Superior temporal gyrus (tissue), 1 donor: Measurements from ENCODE around the gene CMTM1.
"Not testable (repeated sequence)": the region's sequence is repeated elsewhere in the genome, so short reads cannot be mapped to it uniquely, and the experiment has no call there.

Source experiments
- DNase-seq: peaks from one replicate; pipeline ENCODE4 v3.0.0-alpha.2; 2016; ENCODE audit errors: extremely low spot score

CMTM1 gene

DNA sequence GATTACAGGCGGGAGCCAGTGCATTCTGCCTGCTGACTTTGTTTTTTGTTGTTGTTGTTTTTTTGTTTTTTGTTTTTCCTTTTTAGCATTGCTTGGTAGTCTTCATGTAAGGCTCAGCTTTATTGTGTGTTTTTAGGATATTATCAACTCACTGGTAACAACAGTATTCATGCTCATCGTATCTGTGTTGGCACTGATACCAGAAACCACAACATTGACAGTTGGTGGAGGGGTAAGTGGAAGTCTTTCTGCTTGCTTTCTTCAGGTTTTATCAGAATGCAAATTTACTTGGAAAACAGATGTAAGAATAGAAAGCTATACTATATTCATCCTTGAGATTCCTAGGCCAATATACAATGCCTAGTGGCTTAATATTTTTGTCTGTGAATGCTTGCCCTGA lies 3.3 kb upstream of the CMTM1 start:
- DNase-seq = no peak

GRCh38 chr16:66563574-66564334 lies 2.5 kb upstream of the CMTM1 start:
- DNase-seq = no peak

DNA sequence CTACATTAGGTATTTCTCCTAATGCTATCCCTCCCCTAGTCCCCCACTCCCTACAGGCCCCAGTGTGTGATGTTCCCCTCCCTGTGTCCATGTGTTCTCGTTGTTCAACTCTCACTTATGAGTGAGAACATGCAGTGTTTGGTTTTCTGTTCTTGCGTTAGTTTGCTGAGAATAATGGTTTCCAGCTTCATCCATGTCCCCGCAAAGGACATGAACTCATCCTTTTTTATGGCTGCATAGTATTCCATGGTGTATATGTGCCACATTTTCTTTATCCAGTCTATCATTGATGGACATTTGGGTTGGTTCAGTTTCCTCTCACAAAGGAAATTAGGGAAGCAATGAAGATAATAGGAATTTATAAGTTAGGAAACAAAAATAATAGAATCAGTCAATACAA lies 1.0 kb downstream of the CMTM1 start:
- DNase-seq = not testable (repeated sequence)

- DNase-seq = no peak
These were observed 2.1 kb downstream of the CMTM1 start for GRCh38 chr16:66568355-66568754.

GRCh38 chr16:66569131-66569530 lies 2.9 kb downstream of the CMTM1 start:
- DNase-seq = no peak

DNA sequence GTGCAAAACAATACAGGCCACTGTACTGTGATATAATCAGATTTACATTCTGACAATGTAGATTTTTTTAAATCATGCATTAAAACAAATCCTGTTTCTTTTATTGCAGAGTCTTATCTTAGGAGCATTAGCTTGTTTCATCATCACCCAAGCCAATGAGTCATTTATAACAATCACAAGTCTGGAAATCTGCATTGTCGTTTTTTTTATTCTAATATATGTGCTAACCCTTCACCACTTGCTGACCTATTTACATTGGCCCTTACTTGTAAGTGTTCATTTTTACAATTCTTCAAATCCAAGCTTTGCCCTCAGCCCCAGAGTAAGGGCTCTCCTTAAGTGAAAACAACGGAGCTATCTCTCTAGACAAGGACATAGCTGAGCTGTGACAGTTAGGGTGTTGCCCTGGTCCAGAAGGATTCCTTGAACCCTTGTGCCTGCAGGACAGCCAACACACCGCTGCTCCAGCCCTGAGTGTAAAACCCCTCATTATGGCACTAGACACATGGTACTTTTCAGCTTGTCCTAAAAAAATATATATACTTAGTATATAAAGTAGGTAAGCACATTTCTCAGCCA lies 3.7 kb downstream of the CMTM1 start:
- DNase-seq = no peak

DNA sequence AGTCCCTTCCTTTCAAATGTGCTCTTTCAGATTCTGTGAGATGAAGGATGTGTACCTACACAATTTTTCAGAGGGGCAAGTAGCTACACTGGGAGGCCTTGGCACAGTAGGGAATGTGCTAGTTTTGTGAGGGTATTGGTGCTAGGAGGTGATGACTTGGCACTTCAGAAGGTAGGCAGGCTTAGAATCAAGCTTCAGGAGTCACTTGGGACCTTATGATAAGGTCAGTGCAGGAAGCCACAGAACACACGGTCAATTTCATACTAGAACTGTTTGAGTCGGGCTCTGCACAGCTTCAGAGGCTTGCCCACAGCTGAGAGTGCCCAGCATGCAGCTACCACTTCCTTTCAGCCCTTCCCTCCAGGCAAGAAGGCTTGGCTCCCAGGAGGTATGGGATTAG lies 6.1 kb downstream of the CMTM1 start:
- DNase-seq = no peak

GRCh38 chr16:66574081-66574480 lies 7.8 kb downstream of the CMTM1 start:
- no peak for DNase-seq

DNA sequence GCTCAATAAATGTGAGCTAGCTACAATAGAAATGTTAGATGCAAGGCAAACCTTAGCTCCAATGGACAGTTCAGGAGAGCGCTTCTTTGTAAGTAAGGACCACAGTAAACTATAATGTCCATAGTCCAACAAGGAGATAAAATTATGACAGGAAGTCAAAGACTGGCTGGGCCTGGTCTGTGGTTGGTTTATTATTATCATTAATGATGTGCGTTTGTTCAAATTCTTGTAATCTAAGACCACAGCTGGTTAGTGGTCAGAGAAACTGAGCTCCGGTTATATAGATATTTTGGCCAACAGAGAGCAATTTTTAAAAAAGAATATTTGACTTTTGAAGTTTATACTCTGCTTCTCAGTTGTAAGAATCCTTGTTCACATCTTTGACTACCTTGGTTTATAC lies 8.3 kb downstream of the CMTM1 start:
- DNase-seq = no peak

GRCh38 chr16:66575060-66575459 lies 8.8 kb downstream of the CMTM1 start:
- DNase-seq = no peak

DNA sequence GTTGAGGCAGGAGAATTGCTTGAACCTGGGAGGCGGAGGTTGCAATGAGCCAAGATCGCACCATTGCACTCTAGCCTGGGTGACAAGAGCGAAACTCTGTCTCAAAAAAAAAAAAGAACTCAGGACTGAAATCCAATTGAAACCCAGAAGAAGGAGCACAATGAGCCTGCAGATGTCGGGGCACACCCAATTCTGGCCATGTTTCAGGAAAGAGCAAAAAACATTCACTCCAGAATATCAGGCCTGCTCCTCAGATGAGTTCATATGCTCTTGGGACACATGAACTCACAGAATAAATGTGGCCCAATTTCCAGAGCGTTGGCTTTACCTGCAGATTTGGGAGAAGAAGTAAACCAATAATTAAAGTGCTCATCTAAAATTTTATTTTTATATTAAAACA lies 10.1 kb downstream of the CMTM1 start:
- no peak for DNase-seq

DNA sequence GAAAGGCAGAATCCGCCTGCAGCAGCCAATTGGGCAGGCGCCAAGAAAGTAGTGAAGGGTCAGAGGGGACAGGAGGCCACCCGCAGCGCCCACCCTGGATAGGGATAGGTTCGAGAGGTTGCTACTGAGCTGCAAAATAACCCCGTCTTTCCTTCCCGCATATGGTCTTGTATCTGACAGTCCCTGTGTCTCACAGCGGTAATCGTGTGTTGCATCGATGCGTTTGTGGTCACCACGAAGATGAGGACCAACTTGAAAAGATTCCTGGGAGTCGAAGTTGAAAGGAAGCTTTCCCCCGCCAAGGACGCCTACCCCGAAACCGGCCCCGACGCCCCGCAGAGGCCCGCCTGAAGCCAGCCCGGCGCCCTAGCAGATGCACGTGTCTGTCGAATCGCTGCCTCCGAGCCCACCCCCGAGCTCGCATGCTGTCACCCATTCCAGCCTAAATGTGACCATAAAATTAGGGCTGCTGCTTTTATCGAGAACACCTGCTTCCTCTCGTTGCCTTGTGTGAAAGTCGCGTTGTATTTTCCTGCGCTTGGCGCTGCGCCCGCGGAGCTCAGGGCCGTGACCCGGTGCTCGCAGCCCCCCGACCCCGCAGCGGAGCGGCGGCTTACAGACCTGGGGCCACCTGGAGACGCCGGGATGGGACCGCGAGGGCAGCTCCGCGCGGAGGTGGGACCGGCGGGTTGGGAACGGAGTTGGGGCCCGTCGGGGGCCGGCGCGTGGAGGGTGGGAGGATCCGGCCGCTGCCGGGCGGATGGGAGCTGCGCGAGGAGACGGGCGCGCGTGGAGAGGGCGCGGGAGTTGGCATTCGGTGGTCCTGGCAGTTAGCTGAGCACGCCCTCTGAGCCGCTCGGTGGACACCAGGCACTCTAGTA lies 12.7 kb downstream of the CMTM1 start, which contains the start of gene CMTM2:
Gene CMTM2, plus strand, starts transcription at position 813 of the 881 bp plus-strand sequence. CDS start 145 bp downstream, outside the sequence.
- DNase-seq = no peak

DNA sequence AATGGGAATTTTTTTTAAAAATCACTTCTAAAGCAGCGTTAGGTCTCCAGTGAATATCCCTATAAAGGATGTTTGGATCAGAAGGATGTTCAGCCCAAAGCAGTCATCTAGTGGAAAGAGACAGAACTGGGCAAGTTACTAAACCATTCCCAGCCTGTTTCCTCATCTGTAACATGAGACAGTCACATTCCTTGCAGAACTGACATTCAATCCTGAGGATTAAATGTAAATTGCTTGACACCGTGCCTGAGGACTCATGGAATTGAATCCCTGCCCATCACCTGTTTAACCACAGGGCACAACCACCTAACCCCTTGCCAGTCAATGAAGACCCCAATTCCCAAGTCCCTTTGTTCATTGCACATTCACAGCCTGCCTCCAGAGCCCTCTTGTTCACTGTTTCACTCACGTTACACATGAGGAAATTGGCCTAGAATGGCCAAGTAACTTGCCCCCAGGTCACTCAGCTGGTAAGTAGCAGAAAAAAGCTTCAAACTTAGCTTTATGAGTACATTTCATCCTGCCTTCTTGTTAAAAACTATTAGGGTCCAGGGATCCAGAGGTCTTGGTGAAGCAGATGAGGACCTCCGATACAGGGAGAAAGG lies 14.5 kb downstream of the CMTM1 start:
- no peak for DNase-seq

- no peak for DNase-seq
These were observed 15.2 kb downstream of the CMTM1 start for GRCh38 chr16:66581246-66581952.

- DNase-seq = no peak
These were observed 19.4 kb downstream of the CMTM1 start for GRCh38 chr16:66585481-66586239.

GRCh38 chr16:66587881-66588600 lies 21.8 kb downstream of the CMTM1 start:
- DNase-seq = no peak

GRCh38 chr16:66588981-66589713 lies 22.9 kb downstream of the CMTM1 start:
- DNase-seq = no peak

GRCh38 chr16:66590322-66590721 lies 24.1 kb downstream of the CMTM1 start:
- no peak for DNase-seq

GRCh38 chr16:66591018-66591417 lies 24.8 kb downstream of the CMTM1 start:
- no peak for DNase-seq
